Activated CD8-positive, alpha-beta memory T cell treated with anti-CD3 and anti-CD28 coated beads, Interleukin-2, amount 50 U/mL, for 48 hours (primary cell): ENCODE data around the gene DACH2.

Source experiments
- DNase-seq: peaks from one replicate; pipeline ENCODE4 v3.0.0-alpha.2; 2020

DACH2 gene

GRCh38 chrX:86829786-86830185 is 681.5 kb downstream of the DACH2 start:
- DNase-seq = no peak

GRCh38 chrX:86830685-86831084 is 682.4 kb downstream of the DACH2 start:
- DNase-seq = no peak

- no peak for DNase-seq
Measured at GRCh38 chrX:86845101-86845500, 696.9 kb downstream of the DACH2 start.
